Left ventricle myocardium inferior (tissue), 1 donor: ENCODE measurements around the gene ANXA8. TPM values are rescaled to one million over a fixed set of nuclear protein-coding genes. Genes with fewer than 3 reads are reported as not detected.
"Not testable (repeated sequence)": the region's sequence is repeated elsewhere in the genome, so short reads cannot be mapped to it uniquely, and the experiment has no call there.

Source experiments
- DNase-seq: peaks from one replicate; pipeline ENCODE4 v3.0.0-alpha.2; 2020
- H3K27ac ChIP-seq: fragments of 200-600 bp; replicated peaks from 2 replicates; pipeline ENCODE4 v1.8.0; 2021
- H3K27me3 ChIP-seq: fragments of 200-600 bp; 2 replicates; pipeline ENCODE4 v1.8.0; 2021; ENCODE audit warnings: low read depth
- H3K36me3 ChIP-seq: fragments of 200-600 bp; 2 replicates; pipeline ENCODE4 v1.8.0; 2021
- H3K4me1 ChIP-seq: fragments of 200-600 bp; 2 replicates; pipeline ENCODE4 v1.8.0; 2021
- H3K4me3 ChIP-seq: fragments of 200-600 bp; 2 replicates; pipeline ENCODE4 v1.8.0; 2021; ENCODE audit warnings: mild to moderate bottlenecking, moderate library complexity
- H3K9me3 ChIP-seq: fragments of 200-600 bp; replicated peaks from 2 replicates; pipeline ENCODE4 v1.8.0; 2021
- intact Hi-C: fragments of 100-400 bp; cut with micrococcal nuclease; formaldehyde crosslinking; loops from one replicate; pipeline ENCODE4 v1.11.0; 2022
- long read RNA-seq: library from polyadenylated mRNA; unstranded; transcript quantifications from one replicate; pipeline ENCODE4 v2.0.0, GENCODE V29; 2021
- total RNA-seq: library from RNA; stranded (reverse); fragmentation: NEBNext Ultra II Directional; extraction: Animal tissue kit (Norgen Biotek cat#: 25700); gene quantifications from one replicate; pipeline ENCODE4 v1.2.1, GENCODE V29; 2021
- donor health status: DM: no; HTN: yes; CAD: no; lungs with severe emphysema.

The ANXA8 gene, protein sequence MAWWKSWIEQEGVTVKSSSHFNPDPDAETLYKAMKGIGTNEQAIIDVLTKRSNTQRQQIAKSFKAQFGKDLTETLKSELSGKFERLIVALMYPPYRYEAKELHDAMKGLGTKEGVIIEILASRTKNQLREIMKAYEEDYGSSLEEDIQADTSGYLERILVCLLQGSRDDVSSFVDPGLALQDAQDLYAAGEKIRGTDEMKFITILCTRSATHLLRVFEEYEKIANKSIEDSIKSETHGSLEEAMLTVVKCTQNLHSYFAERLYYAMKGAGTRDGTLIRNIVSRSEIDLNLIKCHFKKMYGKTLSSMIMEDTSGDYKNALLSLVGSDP
- not detected for total RNA-seq
- long read RNA-seq: 0 reads

DNA sequence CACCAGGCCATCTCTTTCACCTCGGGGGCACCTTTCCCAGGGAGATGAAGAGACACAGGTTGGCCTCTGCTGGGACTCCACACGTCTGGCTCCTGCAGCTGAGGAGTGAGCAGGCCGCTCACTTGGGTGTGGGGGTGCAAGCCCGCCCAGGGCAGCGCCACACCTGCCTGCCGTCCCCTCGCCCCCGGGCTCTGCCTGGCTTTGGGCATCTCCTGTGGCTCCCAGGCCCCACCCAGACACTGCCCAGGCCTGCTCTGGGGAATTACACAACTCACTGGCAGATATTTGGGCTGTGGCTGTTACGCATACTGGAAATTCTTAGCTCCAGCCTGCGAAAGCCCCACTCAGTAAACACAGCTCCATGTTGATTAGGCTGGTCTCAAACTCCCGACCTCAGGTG lies at the start of gene ANXA8:
Gene ANXA8 (minus strand): TSS at position 193 of the 400 bp plus-strand sequence. CDS start 182 bp downstream, at position 11.
- H3K36me3 ChIP-seq, DNase-seq, H3K9me3 ChIP-seq, H3K27ac ChIP-seq, H3K27me3 ChIP-seq, H3K4me3 ChIP-seq, intact Hi-C loops, H3K4me1 ChIP-seq: not testable (repeated sequence)

GRCh38 chr10:47523475-47523874 lies 39.6 kb upstream of the ANXA8 start, which contains the start of gene AGAP9:
TSS of gene AGAP9 (minus strand) at chr10:47523638. CDS start at chr10:47523526, 112 bp downstream.
- H3K27me3 ChIP-seq, DNase-seq, H3K27ac ChIP-seq, H3K4me3 ChIP-seq, intact Hi-C loops, H3K9me3 ChIP-seq, H3K36me3 ChIP-seq, H3K4me1 ChIP-seq: not testable (repeated sequence)

- H3K9me3 ChIP-seq, H3K4me1 ChIP-seq, H3K27ac ChIP-seq, DNase-seq, intact Hi-C loops, H3K36me3 ChIP-seq, H3K4me3 ChIP-seq, H3K27me3 ChIP-seq: not testable (repeated sequence)
Measured at GRCh38 chr10:47502313-47502712, 18.4 kb upstream of the ANXA8 start.

- H3K27ac ChIP-seq, H3K9me3 ChIP-seq, DNase-seq, intact Hi-C loops, H3K4me3 ChIP-seq, H3K4me1 ChIP-seq, H3K36me3 ChIP-seq, H3K27me3 ChIP-seq: not testable (repeated sequence)
Measured at GRCh38 chr10:47494226-47494625, 10.3 kb upstream of the ANXA8 start.

DNA sequence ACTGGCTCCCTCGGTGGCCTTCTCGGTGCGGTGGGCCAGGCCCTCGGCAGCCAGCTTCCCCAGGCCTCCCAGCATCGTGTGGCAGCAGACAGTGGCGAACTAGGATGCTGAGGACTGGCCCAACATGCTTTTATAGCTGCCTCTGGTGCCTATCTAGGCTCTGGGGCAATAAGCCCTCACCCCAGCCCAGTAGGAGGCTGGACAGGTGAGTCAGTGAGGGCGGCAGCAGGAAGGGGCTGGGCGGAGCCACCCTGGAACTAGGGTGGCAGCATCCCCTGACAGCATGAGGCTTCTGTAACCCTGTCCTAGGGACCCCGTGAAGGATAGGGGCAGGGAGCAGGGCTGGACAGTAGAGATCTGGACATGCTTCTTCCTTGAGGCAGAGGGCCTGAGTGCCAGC lies 7.7 kb upstream of the ANXA8 start, which contains the start of gene FAM25G:
Gene FAM25G (minus strand): TSS at position 101 of the 400 bp plus-strand sequence. CDS start 26 bp downstream, at position 75.
- H3K27ac ChIP-seq, DNase-seq, H3K4me1 ChIP-seq, H3K9me3 ChIP-seq, H3K27me3 ChIP-seq, intact Hi-C loops, H3K36me3 ChIP-seq, H3K4me3 ChIP-seq: not testable (repeated sequence)

DNA sequence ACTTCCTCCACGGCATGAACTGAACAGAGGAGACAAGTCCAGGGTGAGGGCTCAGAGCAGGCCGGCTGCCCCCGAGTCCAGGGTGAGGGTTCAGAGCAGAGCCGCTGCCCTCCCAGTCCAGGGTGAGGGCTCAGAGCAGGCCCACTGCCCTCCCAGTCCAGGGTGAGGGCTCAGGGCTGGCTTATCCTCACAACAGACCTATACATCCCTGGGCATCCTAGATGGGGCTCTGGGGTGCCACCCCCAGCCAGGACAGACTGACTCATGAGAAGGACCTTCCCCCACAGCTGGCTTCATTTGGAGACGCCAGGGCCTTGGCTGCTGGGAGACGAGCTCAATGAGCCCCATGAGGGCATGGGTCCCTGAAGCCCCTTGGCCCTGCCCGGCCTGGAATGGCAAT lies 5.7 kb upstream of the ANXA8 start:
- H3K36me3 ChIP-seq, H3K4me1 ChIP-seq, intact Hi-C loops, H3K4me3 ChIP-seq, DNase-seq, H3K9me3 ChIP-seq, H3K27ac ChIP-seq, H3K27me3 ChIP-seq: not testable (repeated sequence)

GRCh38 chr10:47485943-47486342 lies 2.0 kb upstream of the ANXA8 start:
- H3K9me3 ChIP-seq, H3K27me3 ChIP-seq, intact Hi-C loops, H3K36me3 ChIP-seq, H3K4me1 ChIP-seq, H3K4me3 ChIP-seq, DNase-seq, H3K27ac ChIP-seq: not testable (repeated sequence)

DNA sequence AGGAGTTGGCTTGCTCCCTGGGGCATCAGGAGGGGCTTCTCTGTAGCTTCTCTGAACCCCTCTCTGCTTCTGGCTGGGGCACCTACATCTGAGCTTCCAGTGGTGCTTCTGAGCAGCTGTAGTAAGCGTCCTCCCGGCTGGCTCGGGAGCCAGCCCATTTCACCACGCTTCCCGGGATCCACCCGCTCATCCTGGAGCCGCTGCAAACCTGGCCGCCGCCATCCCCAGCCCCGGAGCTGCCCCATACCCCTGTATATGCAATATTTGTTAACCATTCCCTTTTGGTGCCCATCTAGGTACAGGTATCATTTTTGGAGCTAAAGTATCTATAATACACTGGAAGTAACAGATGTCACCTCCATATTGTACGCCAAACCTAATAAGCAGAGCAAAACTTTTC lies 871 bp upstream of the ANXA8 start:
- H3K27ac ChIP-seq, DNase-seq, H3K36me3 ChIP-seq, H3K9me3 ChIP-seq, H3K4me3 ChIP-seq, H3K27me3 ChIP-seq, intact Hi-C loops, H3K4me1 ChIP-seq: not testable (repeated sequence)

DNA sequence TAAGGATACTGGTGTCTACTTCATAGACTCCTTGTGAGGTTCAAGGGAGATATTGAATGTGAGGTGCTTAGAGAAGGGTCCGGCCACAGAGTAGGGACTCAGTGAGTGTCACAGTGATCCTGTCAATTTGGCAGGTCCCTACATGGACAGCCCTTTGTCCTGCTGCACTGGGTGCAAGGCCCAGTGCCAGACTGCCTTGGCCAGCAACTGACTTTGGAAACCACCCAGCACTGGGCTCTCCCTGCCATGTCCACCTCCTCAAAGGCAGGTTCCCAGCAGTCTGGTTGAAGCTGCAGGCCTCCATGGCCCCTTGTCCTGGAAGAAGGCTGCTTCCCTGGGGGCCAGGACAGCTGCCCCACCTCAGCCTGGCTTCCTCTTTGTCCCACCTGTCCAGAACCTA lies 1.5 kb downstream of the ANXA8 start:
- H3K4me1 ChIP-seq, H3K36me3 ChIP-seq, H3K27ac ChIP-seq, intact Hi-C loops, H3K27me3 ChIP-seq, H3K9me3 ChIP-seq, DNase-seq, H3K4me3 ChIP-seq: not testable (repeated sequence)

GRCh38 chr10:47481768-47482181 lies 2.1 kb downstream of the ANXA8 start:
- intact Hi-C loops, H3K36me3 ChIP-seq, DNase-seq: not testable (repeated sequence)

DNA sequence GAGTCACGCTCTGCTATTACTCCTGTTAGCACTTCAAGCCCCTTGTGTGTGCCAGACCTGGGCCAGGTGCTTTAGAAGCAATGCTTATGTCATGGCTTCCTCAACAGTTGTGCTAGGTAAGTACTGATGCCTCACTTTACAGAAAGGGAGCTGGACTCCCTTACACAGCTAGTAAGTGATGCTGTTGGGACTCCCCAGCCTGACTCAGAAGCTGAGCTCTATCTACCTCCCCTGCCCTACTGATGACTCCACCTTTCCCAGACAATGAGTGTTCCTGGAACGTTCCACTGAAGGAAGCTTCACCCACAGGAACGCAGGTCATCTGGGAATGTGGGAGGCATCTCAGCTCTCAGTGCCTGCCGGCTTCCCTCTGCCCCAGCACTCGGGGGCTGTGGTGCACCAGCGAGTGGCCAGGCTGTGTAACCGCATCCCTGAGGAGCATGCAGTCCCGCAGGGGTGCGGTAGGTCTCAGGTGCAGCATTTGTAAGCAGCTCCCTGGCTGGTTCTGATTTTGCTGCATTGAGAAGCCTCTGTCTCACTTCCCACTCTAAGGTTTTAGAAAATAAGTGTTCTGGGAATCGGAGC lies 2.6 kb downstream of the ANXA8 start:
- DNase-seq, H3K27me3 ChIP-seq, H3K27ac ChIP-seq, H3K4me1 ChIP-seq, intact Hi-C loops, H3K9me3 ChIP-seq, H3K4me3 ChIP-seq, H3K36me3 ChIP-seq: not testable (repeated sequence)

More at GRCh38 chr10:47481768-47482181, 2.1 kb downstream of the ANXA8 start:
- not testable (repeated sequence) for H3K4me3 ChIP-seq, H3K27ac ChIP-seq, H3K4me1 ChIP-seq, H3K27me3 ChIP-seq, H3K9me3 ChIP-seq

DNA sequence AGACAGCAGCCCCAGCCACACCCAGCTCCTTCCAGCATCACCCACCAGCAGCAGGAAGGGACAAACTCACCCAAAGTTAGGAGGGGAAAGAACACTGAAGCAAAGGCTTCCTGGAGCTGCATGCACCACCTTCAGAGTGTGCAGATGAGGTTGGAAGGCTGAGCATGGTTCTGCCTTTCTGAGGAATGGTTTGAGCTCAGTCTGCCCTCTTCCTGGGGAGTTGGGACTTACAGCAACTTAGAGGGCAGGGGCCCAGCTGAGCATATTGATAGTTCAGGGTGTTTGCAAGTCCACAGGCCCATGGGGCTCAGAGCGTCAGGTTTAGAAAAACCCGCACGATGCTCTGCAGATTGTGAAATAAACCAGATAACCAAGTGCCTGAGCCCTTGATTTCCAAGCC lies 3.8 kb downstream of the ANXA8 start:
- DNase-seq, H3K9me3 ChIP-seq, H3K4me3 ChIP-seq, intact Hi-C loops, H3K36me3 ChIP-seq, H3K4me1 ChIP-seq, H3K27me3 ChIP-seq, H3K27ac ChIP-seq: not testable (repeated sequence)

DNA sequence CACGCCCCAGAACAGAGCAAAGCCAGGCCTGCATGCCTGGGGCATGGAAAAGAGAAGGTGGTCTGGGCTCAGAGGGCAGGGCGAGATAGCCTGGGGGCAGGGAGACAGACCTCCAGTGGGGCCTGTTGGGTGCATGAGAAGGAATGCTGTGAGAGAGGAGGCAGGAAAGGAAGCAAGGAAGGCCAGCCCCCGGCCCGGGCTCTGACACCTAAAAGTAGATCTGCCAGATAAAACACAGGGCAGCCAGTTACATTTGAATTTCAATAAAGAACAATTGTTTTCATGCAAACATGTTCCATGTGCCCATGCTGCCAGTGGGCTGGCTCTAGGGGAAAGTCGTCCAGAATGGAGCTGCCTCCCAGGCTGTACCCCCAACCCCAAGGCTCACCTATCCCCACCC lies 5.8 kb downstream of the ANXA8 start:
- H3K4me1 ChIP-seq, H3K36me3 ChIP-seq, H3K27me3 ChIP-seq, DNase-seq, H3K27ac ChIP-seq, H3K9me3 ChIP-seq, H3K4me3 ChIP-seq, intact Hi-C loops: not testable (repeated sequence)

GRCh38 chr10:47477078-47477477 lies 6.8 kb downstream of the ANXA8 start:
- H3K4me3 ChIP-seq, H3K27me3 ChIP-seq, H3K9me3 ChIP-seq, intact Hi-C loops, H3K4me1 ChIP-seq, H3K27ac ChIP-seq, H3K36me3 ChIP-seq, DNase-seq: not testable (repeated sequence)
